Measurements from ENCODE around the gene COL9A3.

DNA sequence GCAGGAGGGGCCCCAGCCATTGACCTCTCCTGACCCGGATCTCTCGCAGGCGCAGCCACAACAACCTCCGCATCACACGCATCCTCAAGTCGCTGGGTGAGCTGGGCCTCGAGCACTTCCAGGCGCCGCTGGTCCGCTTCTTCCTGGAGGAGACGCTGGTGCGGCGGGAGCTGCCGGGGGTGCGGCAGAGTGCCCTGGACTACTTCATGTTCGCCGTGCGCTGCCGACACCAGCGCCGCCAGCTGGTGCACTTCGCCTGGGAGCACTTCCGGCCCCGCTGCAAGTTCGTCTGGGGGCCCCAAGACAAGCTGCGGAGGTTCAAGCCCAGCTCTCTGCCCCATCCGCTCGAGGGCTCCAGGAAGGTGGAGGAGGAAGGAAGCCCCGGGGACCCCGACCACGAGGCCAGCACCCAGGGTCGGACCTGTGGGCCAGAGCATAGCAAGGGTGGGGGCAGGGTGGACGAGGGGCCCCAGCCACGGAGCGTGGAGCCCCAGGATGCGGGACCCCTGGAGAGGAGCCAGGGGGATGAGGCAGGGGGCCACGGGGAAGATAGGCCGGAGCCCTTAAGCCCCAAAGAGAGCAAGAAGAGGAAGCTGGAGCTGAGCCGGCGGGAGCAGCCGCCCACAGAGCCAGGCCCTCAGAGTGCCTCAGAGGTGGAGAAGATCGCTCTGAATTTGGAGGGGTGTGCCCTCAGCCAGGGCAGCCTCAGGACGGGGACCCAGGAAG lies 4.5 kb upstream of the COL9A3 start:
- TF ChIP-seq, protein P1, sequence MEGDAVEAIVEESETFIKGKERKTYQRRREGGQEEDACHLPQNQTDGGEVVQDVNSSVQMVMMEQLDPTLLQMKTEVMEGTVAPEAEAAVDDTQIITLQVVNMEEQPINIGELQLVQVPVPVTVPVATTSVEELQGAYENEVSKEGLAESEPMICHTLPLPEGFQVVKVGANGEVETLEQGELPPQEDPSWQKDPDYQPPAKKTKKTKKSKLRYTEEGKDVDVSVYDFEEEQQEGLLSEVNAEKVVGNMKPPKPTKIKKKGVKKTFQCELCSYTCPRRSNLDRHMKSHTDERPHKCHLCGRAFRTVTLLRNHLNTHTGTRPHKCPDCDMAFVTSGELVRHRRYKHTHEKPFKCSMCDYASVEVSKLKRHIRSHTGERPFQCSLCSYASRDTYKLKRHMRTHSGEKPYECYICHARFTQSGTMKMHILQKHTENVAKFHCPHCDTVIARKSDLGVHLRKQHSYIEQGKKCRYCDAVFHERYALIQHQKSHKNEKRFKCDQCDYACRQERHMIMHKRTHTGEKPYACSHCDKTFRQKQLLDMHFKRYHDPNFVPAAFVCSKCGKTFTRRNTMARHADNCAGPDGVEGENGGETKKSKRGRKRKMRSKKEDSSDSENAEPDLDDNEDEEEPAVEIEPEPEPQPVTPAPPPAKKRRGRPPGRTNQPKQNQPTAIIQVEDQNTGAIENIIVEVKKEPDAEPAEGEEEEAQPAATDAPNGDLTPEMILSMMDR (IDR thresholded peaks at IDR 0.05; ENCODE audit: insufficient read depth, low read length, poor library complexity, severe bottlenecking): no peak
- TF ChIP-seq EZH2phosphoT487 (conservative IDR thresholded peaks at IDR 0.05; ENCODE audit: low read length): no peak

Data from SU-DHL-6 (cell line).